D721Med (cell line): ENCODE data around the gene THSD4.

Experiments
- DNase-seq: peaks from one replicate; pipeline ENCODE4 v3.0.0; 2011; ENCODE audit warnings: low spot score; ENCODE audit not compliant: insufficient read length
- FAIRE-seq: peaks from 2 replicates; lab custom pipeline; 2011; peaks lifted over from hg19 to GRCh38; lab: Jason Lieb, UNC
- TF ChIP-seq, protein P1 (sequence below): IDR thresholded peaks from 2 replicates; pipeline ENCODE4 v1.5.1; 2012; ENCODE audit warnings: mild to moderate bottlenecking, control low read depth; ENCODE audit not compliant: insufficient read depth; ENCODE audit errors: missing control alignments

The THSD4 gene

DNA sequence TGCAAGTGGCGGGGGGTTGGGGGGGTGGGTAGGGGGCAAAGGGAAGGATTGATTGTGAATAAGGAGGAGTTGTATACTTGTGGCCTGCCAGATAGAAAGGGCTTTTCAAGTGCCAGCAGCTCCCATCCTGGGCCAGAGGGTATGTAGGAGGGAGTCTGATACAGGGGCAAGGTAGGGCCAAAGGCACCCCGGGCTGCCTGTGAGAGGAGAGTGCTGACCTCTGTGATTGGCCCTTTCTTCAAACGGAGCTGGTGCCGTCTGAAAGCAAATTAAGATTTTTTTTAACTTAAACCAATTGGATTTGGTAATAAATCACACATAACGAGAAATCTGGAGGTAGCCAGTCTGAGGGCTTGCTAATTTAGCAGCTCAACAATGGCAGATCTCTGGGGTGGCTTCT, 229.9 kb downstream of the THSD4 start:
- FAIRE-seq (no peak), DNase-seq (no peak)
- TF ChIP-seq, protein P1, sequence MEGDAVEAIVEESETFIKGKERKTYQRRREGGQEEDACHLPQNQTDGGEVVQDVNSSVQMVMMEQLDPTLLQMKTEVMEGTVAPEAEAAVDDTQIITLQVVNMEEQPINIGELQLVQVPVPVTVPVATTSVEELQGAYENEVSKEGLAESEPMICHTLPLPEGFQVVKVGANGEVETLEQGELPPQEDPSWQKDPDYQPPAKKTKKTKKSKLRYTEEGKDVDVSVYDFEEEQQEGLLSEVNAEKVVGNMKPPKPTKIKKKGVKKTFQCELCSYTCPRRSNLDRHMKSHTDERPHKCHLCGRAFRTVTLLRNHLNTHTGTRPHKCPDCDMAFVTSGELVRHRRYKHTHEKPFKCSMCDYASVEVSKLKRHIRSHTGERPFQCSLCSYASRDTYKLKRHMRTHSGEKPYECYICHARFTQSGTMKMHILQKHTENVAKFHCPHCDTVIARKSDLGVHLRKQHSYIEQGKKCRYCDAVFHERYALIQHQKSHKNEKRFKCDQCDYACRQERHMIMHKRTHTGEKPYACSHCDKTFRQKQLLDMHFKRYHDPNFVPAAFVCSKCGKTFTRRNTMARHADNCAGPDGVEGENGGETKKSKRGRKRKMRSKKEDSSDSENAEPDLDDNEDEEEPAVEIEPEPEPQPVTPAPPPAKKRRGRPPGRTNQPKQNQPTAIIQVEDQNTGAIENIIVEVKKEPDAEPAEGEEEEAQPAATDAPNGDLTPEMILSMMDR = no peak

DNA sequence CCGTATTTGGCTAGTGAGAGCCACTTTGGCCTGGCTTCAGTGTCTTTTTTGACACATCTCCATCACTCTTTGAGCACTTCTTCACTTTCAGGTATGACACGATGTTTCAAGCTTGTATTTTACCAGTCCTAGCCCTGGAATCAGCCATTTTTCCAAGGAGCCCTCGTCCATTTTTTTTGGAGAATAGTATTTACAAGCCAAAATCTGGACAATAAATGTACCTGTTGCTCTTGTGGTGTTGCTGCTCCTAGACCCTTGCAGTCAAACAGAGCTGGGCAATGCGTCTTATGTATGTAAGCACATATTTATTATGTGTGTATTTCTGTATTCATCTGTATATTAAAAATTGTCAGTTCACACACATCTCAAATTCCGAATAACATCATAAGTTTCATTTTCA, 231.2 kb downstream of the THSD4 start:
- DNase-seq (no peak), FAIRE-seq (no peak)
- TF ChIP-seq, protein P1 = no peak

DNA sequence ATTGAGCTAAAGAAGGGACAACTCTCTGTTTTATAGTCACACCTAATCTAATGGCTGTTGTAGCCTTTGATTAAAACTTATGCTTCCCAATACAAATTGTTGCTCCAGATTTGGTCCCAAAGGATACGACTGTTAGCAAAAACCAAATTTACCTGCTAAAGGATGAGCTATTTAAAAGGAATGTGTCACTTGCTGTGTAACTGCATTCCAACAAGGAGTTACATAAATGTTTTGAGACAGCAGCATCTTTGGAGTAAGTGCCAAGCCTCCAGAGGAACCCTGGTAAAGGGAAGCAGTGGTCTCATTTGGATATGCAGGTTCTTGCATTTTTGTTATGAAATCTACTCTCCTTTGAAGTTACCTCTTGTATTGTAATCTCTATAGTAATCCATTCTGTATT, 233.3 kb downstream of the THSD4 start:
- TF ChIP-seq, protein P1 = no peak
- DNase-seq = no peak
- no peak for FAIRE-seq

DNA sequence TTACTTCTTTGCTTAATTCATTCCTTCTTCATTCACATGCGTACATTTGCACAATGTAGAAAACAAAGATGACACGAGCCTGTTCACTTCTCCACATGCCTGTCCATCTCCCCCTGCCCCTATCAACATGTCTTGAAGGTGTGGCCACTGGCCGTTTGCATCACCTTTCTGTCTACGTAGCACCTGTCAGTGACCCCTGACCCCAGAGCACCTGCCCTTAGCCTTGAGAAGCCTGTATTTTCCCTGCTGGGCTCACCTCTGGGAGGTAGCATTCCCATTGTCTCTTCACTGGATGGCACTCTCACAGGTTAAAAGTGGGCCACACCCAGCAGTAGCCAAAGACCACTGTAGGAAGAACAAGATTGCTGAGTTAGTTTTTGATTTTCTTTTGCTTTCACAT, 234.1 kb downstream of the THSD4 start:
- FAIRE-seq (no peak), DNase-seq (no peak)
- TF ChIP-seq, protein P1 = no peak

DNA sequence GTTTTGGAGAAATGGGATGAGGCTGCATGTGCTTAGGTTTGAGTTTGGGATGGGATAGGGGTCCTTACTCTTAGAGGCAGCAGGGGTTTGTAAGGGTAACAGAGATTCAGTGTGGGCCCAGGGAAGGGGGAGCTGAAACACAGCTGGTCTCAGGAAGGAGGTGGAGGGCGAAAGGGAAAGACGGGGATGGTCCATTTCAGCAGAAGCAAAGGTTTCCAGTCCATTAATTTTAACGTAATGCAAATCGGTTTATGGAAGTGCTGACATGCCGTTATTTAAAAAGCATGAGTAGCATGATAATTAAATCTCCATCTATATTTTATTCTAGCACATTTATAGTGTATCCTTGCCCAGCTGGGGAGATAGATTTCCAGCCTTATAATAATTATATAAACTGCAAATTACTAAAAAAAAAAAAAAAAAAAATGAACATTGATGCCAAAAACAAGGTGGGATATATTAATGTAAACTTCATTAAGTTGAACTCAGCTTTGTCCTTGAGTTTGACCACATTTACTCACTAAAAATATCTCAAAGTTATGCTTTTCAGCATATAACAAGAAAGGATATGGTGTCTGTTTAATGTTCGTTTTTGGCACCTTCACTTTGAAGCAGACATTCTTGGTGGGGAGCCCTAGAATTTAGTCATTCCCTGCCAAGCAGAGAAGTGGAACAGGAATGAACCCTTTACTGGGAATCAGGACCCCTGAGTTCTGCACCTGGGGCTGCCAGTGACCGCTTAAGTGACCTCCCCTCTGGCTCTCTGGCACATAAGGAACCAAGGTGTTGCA, 234.7 kb downstream of the THSD4 start:
- no peak for FAIRE-seq
- TF ChIP-seq, protein P1 = no peak
- DNase-seq = no peak

DNA sequence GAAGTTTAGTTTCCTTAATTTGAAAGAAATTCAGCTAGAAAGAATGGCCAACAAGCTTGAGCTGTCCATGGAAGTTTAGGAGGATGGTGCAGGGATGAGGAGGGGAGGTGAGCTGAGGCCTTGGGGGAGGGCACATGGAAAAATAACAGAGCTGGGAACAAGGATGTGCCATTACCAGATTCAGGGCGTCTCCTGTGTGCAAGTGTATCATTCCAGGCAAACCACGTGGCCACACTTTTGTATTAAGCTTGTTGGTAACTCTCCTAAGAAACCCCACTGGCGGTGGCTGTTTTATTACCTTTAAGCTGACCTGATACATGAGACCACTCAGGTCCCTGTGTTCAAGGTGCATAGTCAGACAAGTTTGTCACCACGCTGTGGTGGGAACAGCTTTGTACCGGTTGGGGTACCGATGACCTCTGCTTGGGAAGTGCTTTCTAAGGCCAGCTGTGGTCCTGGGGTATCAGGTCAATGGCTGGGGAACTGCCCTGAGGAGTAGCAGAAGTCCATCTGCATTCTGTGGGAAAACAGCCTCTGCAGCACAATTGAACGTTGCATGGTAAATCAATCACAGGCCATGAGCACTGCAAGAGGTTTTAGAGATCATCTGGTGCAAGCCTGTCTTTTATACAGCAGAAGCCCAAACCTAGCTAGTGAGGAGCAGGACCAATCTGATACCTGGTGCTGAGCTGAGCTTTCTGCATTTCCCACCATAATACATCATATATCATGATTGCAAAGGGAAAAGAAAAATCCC, 235.5 kb downstream of the THSD4 start:
- TF ChIP-seq, protein P1 = no peak
- DNase-seq (no peak), FAIRE-seq (no peak)

DNA sequence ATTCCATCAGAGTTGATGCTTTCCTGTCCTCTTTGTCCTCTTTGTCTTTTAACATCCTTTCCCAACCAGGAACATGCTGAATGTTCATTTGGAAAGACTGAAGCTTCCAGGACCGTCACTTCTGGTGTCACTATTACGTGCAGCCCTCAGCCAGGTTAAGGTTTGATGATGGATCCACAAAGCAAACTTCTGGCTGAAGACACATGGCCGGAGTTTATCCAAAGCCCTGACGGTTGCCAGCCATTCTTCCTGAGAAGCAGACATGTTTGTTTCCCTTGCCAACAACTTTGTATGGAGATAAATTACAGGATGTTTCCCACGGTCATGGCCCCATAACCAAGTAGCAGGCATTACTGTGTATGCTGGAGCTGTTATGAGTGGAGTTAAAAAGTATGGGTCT, 236.9 kb downstream of the THSD4 start:
- no peak for DNase-seq
- FAIRE-seq = no peak
- TF ChIP-seq, protein P1 = no peak
